Uterus (tissue), 2 donors: ENCODE results near the gene TXNDC5.

Experiments used
- POLR2A ChIP-seq, 2 donors: fragments of 450-650 bp; IDR thresholded peaks; one replicate each; pipeline ENCODE4 v1.6.1; 2016; ENCODE audit warnings: antibody characterized with exemption in 2 of 2, mild to moderate bottlenecking in 1 of 2, moderate library complexity in 1 of 2
- TF ChIP-seq, protein P1 (sequence below), 4 experiments: fragments of 200-600 bp in 2 of 4; fragments of 450-650 bp in 2 of 4; sonication (generic) in 2 of 4; IDR thresholded peaks; one replicate each; pipeline ENCODE4 v1.5.1; 2016 to 2019; ENCODE audit warnings: antibody characterized with exemption in 4 of 4, mild to moderate bottlenecking in 2 of 4, moderate library complexity in 1 of 4

GRCh38 chr6:7933794-7934193 is 23.2 kb upstream of the TXNDC5 start:
- no peak for TF ChIP-seq POLR2A (IDR thresholded peaks at IDR 0.05)
- TF ChIP-seq, protein P1, sequence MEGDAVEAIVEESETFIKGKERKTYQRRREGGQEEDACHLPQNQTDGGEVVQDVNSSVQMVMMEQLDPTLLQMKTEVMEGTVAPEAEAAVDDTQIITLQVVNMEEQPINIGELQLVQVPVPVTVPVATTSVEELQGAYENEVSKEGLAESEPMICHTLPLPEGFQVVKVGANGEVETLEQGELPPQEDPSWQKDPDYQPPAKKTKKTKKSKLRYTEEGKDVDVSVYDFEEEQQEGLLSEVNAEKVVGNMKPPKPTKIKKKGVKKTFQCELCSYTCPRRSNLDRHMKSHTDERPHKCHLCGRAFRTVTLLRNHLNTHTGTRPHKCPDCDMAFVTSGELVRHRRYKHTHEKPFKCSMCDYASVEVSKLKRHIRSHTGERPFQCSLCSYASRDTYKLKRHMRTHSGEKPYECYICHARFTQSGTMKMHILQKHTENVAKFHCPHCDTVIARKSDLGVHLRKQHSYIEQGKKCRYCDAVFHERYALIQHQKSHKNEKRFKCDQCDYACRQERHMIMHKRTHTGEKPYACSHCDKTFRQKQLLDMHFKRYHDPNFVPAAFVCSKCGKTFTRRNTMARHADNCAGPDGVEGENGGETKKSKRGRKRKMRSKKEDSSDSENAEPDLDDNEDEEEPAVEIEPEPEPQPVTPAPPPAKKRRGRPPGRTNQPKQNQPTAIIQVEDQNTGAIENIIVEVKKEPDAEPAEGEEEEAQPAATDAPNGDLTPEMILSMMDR (IDR thresholded peaks at IDR 0.05) = no peak
